OCI-LY7 (cell line): ENCODE measurements around the gene PLEKHF1. TPM values are rescaled to one million over a fixed set of nuclear protein-coding genes. Genes with fewer than 3 reads are reported as not detected.

ENCODE experiments used
- BruUV-seq: library from RNA; stranded (reverse); fragments of 400-500 nt; replicated peaks from 2 replicates; lab custom pipeline; 2021; lab: Mats Ljungman, UMichigan
- CTCF ChIA-PET: fragments of 300-600 bp; sonication (Branson Sonifier 250); formaldehyde crosslinking; loops from one replicate; lab custom pipeline; 2022; ENCODE audit warnings: antibody characterized with exemption; ENCODE audit not compliant: unreplicated experiment; lab: Charles Lee
- POLR2A ChIA-PET: fragments of 300-600 bp; sonication (Branson Sonifier 250); formaldehyde crosslinking; loops from one replicate; lab custom pipeline; 2022; ENCODE audit warnings: antibody characterized with exemption; lab: Charles Lee
- DNase-seq: peaks from one replicate; pipeline ENCODE4 v3.0.0-alpha.2; 2015; ENCODE audit warnings: low spot score
- H2AFZ ChIP-seq: fragments of 200-600 bp; sonication (generic), shearing (Covaris generic); 2 replicates; pipeline ENCODE4 v1.6.1; 2014; ENCODE audit warnings: mild to moderate bottlenecking, antibody characterized with exemption, low read length, moderate library complexity
- H3K27ac ChIP-seq: fragments of 200-600 bp; sonication (generic); 2 replicates; pipeline ENCODE4 v1.5.1; 2014; ENCODE audit warnings: mixed run types, low read depth, mild to moderate bottlenecking, moderate library complexity, low read length, inconsistent platforms; ENCODE audit not compliant: poor library complexity, severe bottlenecking
- H3K36me3 ChIP-seq: fragments of 200-600 bp; sonication (generic); 2 replicates; pipeline ENCODE4 v1.6.1; 2014; ENCODE audit warnings: mild to moderate bottlenecking, antibody characterized with exemption, low read length, moderate library complexity, mixed read lengths; ENCODE audit not compliant: insufficient read depth
- H3K4me1 ChIP-seq: fragments of 200-600 bp; sonication (generic); 2 replicates; pipeline ENCODE4 v1.5.1; 2014; ENCODE audit warnings: mild to moderate bottlenecking, low read length; ENCODE audit not compliant: insufficient read depth, poor library complexity, severe bottlenecking
- H3K4me2 ChIP-seq: fragments of 200-600 bp; sonication (generic); 2 replicates; pipeline ENCODE4 v1.6.1; 2014; ENCODE audit warnings: mild to moderate bottlenecking, low read length
- H3K4me3 ChIP-seq: fragments of 200-600 bp; sonication (generic); 2 replicates; pipeline ENCODE4 v1.5.1; 2014; ENCODE audit warnings: mild to moderate bottlenecking, low read depth, low read length; ENCODE audit not compliant: poor library complexity, severe bottlenecking
- H3K79me2 ChIP-seq: fragments of 200-600 bp; sonication (generic); 2 replicates; pipeline ENCODE4 v1.6.1; 2016; ENCODE audit warnings: low read depth, mild to moderate bottlenecking, low read length, moderate library complexity, mixed read lengths; ENCODE audit not compliant: insufficient read depth
- H3K9me2 ChIP-seq: fragments of 200-600 bp; sonication (generic); 2 replicates; pipeline ENCODE4 v1.6.1; 2016; ENCODE audit warnings: mild to moderate bottlenecking, low read length, mixed read lengths; ENCODE audit not compliant: insufficient read depth
- H3K9me3 ChIP-seq: fragments of 200-600 bp; sonication (generic); 2 replicates; pipeline ENCODE4 v1.6.1; 2014; ENCODE audit warnings: mild to moderate bottlenecking, mixed run types, low read length, mixed read lengths
- H4K20me1 ChIP-seq: fragments of 200-600 bp; sonication (generic); 2 replicates; pipeline ENCODE4 v1.6.1; 2014; ENCODE audit warnings: mild to moderate bottlenecking, antibody characterized with exemption, low read length, moderate library complexity, mixed read lengths; ENCODE audit not compliant: insufficient read depth
- EZH2phosphoT487 ChIP-seq: fragments of 200-600 bp; sonication (generic); IDR thresholded peaks from 2 replicates; pipeline ENCODE4 v1.6.1; 2018; ENCODE audit warnings: low read depth, borderline replicate concordance, mild to moderate bottlenecking, mixed run types, antibody characterized with exemption, low read length, moderate library complexity, mixed read lengths
- intact Hi-C: fragments of 100-400 bp; cut with micrococcal nuclease; formaldehyde crosslinking; loops from one replicate; pipeline ENCODE4 v1.10.0; 2022; ENCODE audit not compliant: unreplicated experiment
- total RNA-seq, 2 experiments: library from RNA; depleted of rRNA in 1 of 2; stranded (reverse); fragments of >200 nt in 1 of 2; shearing (Covaris generic) in 1 of 2; gene quantifications; 2 replicates each; pipeline ENCODE4 v1.2.3, GENCODE V29; 2014 to 2022
- TF ChIP-seq, protein P1 (sequence below): fragments of 200-600 bp; sonication (generic); conservative IDR thresholded peaks from 2 replicates; pipeline ENCODE4 v1.5.1; 2014; ENCODE audit warnings: mild to moderate bottlenecking, antibody characterized with exemption, low read length, moderate library complexity, mixed read lengths

The PLEKHF1 gene
- total RNA-seq, 2 experiments from 2014 or later = 5.0 to 7.0 TPM

DNA sequence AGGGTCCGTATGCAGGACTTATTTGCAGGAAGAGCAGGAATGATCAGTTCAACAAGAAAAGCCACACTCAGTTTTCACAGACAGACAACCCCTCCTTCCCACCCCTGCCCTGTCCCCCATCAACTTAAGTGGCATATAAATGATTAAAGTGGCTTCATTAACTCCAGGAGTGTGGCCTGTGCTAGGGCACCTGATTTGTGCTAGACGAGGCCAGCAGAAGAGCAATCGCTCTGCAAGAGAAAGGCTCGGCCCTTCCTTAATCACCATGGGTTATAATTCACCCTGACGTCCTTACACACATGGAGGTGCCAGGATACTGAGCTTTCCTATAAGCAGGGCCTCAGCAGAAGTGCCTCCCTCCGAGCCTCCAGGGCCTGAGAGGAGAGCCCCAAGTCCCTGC is 35.2 kb downstream of the PLEKHF1 start:
- no peaks in the 10 kb centered on the region for H4K20me1 ChIP-seq
- H2AFZ ChIP-seq = no peak overlapping the region
- H3K4me1 ChIP-seq = no peaks in the 10 kb centered on the region
- no peak overlapping the region for H3K27ac ChIP-seq
- TF ChIP-seq, protein P1, sequence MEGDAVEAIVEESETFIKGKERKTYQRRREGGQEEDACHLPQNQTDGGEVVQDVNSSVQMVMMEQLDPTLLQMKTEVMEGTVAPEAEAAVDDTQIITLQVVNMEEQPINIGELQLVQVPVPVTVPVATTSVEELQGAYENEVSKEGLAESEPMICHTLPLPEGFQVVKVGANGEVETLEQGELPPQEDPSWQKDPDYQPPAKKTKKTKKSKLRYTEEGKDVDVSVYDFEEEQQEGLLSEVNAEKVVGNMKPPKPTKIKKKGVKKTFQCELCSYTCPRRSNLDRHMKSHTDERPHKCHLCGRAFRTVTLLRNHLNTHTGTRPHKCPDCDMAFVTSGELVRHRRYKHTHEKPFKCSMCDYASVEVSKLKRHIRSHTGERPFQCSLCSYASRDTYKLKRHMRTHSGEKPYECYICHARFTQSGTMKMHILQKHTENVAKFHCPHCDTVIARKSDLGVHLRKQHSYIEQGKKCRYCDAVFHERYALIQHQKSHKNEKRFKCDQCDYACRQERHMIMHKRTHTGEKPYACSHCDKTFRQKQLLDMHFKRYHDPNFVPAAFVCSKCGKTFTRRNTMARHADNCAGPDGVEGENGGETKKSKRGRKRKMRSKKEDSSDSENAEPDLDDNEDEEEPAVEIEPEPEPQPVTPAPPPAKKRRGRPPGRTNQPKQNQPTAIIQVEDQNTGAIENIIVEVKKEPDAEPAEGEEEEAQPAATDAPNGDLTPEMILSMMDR = no peak
- no peak for DNase-seq
- H3K4me2 ChIP-seq = no peak overlapping the region
- H3K9me2 ChIP-seq = no peaks in the 10 kb centered on the region
- POLR2A ChIA-PET = interaction anchor here (1.9 kb wide), 1 partner anchor 16 kb away, joined by 4 read pairs; no protein-coding TSS in a partner anchor
- H3K9me3 ChIP-seq = peaks cover 7% of the 10 kb centered on the region
- BruUV-seq = no TSS peak
- no peaks in the 10 kb centered on the region for H3K79me2 ChIP-seq
- CTCF ChIA-PET = no interaction called here
- no peak overlapping the region for H3K4me3 ChIP-seq
- intact Hi-C loops = no loop called here
- H3K36me3 ChIP-seq = no peaks in the 10 kb centered on the region

DNA sequence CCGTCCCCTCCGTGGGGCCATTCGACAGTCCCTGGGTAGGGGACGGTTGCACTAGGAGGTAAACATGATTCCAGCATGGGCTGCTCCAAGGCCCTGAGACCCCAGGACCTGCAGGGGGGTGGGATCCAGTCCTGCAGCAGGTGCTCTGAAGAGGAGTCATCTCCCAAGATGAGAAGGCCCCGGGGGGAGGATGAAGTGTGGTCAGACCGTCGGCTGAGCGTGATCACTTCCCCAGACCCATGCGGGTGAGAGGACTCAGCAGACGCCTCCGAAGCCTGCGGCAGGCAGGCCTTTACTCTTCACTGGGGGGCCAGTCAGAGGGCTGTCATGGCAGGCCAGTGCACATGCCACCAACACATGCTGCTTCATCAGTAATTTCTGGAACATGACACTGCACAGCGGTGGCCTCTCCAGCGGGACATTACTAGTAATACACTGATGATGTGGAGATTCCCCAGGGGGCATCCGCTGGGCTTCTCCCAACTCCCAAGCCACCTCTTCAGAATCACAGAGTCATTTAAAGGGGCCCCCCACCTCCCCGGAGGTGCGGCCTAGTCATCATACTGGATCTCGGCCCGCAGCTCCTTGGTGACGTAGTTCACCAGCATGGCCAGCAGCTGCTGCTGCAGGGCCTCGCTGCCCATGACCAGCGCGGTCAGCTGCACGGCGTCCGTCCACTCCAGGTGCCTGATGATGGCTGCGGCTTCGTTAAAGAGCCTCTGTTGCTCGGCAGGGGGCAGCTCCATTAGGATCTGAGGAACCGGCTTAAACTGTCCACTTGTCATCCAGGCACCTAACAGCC is 37.1 kb downstream of the PLEKHF1 start:
- intact Hi-C loops = no loop called here
- POLR2A ChIA-PET = no interaction called here
- no TSS peak for BruUV-seq

DNA sequence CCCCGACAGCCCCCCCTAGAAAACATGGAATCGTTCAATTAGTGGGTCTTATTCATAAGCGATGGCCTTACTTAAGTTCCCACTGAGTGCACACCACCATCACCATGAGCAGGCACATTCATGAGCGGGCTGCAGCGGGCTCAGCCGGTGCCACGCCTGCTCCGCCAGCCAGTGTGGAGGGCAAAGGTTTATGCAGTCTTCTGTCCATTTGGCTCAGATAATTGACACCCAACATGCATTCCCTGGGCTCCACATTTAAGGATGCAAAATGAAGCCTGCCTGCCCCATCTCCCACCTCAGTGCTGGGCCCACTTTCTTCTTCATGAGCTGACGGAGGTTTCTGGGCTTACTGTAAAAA is 37.7 kb downstream of the PLEKHF1 start:
- H3K4me1 ChIP-seq = no peaks in the 10 kb centered on the region
- no peak overlapping the region for H3K4me2 ChIP-seq
- no TSS peak for BruUV-seq
- no peak for DNase-seq
- intact Hi-C loops = no loop called here
- no peaks in the 10 kb centered on the region for H4K20me1 ChIP-seq
- POLR2A ChIA-PET = no interaction called here
- no peaks in the 10 kb centered on the region for H3K9me3 ChIP-seq
- no peak overlapping the region for H3K27ac ChIP-seq
- TF ChIP-seq, protein P1 = no peak
- no peak for TF ChIP-seq EZH2phosphoT487
- peaks cover 10% of the 10 kb centered on the region; the same call in 1 of the 2 replicates for H3K36me3 ChIP-seq
- H3K79me2 ChIP-seq = no peaks in the 10 kb centered on the region
- CTCF ChIA-PET = no interaction called here
- H3K9me2 ChIP-seq = no peaks in the 10 kb centered on the region
- H2AFZ ChIP-seq = no peak overlapping the region
- H3K4me3 ChIP-seq = no peak overlapping the region

More for the DNA sequence above, 37.1 kb downstream of the PLEKHF1 start:
- no peaks in the 10 kb centered on the region for H4K20me1 ChIP-seq
- H3K4me1 ChIP-seq = no peaks in the 10 kb centered on the region
- no peak overlapping the region for H3K4me2 ChIP-seq
- H2AFZ ChIP-seq = no peak overlapping the region
- H3K9me3 ChIP-seq = no peaks in the 10 kb centered on the region
- H3K9me2 ChIP-seq = no peaks in the 10 kb centered on the region
- peaks cover 10% of the 10 kb centered on the region; the same call in 1 of the 2 replicates for H3K36me3 ChIP-seq
- H3K4me3 ChIP-seq = no peak overlapping the region
- TF ChIP-seq, protein P1 = no peak
- CTCF ChIA-PET = no interaction called here
- H3K27ac ChIP-seq = no peak overlapping the region
- DNase-seq = no peak
- H3K79me2 ChIP-seq = no peaks in the 10 kb centered on the region
